Ishikawa (cell line): ENCODE results near the gene CGA.

Experiments
- CREB1 ChIP-seq: IDR thresholded peaks from 2 replicates; pipeline ENCODE4 v1.6.1; 2012; ENCODE audit warnings: low read depth
- EGR1 ChIP-seq: IDR thresholded peaks from 2 replicates; pipeline ENCODE4 v1.6.1; 2012
- EP300 ChIP-seq: IDR thresholded peaks from 2 replicates; pipeline ENCODE4 v1.6.1; 2012; ENCODE audit warnings: borderline replicate concordance
- FOXM1 ChIP-seq: IDR thresholded peaks from 2 replicates; pipeline ENCODE4 v1.6.1; 2012; ENCODE audit warnings: low read depth, borderline replicate concordance
- RAD21 ChIP-seq: IDR thresholded peaks from 2 replicates; pipeline ENCODE4 v1.6.1; 2012; ENCODE audit warnings: low read depth
- TAF1 ChIP-seq: IDR thresholded peaks from 2 replicates; pipeline ENCODE4 v1.6.1; 2012; ENCODE audit warnings: low read depth, mild to moderate bottlenecking
- TCF12 ChIP-seq: IDR thresholded peaks from 2 replicates; pipeline ENCODE4 v1.6.1; 2012; ENCODE audit warnings: low read depth
- TEAD4 ChIP-seq: IDR thresholded peaks from 2 replicates; pipeline ENCODE4 v1.6.1; 2012
- YY1 ChIP-seq: IDR thresholded peaks from 2 replicates; pipeline ENCODE4 v1.6.1; 2012; ENCODE audit warnings: low read depth
- ZBTB7A ChIP-seq: IDR thresholded peaks from 2 replicates; pipeline ENCODE4 v1.6.1; 2012; ENCODE audit warnings: low read depth
- TF ChIP-seq, protein P1 (sequence below): IDR thresholded peaks from 2 replicates; pipeline ENCODE4 v1.6.1; 2012
- TF ChIP-seq, protein P2 (sequence below): IDR thresholded peaks from 2 replicates; pipeline ENCODE4 v1.6.1; 2012

DNA sequence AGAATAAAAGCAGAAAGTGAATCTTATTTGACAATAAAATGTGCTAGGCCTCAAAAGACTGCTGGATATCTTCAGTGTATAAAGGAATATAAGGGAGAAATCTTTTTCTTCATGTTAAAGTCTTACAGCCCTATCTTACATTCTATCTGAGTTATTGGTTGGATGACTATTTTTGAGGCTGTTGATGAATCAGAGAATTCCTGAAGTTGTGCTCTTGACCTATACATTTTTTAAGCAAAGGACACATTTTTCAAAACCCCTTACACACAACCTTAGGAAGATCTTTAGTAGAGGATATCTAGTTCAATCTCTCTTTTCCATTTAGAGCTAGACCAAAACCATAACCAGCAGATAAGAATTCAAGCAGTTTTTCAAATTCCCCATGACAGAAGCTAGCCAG, 10.9 kb upstream of the CGA start:
- no peak for TF ChIP-seq EP300
- TF ChIP-seq TAF1: no peak
- TF ChIP-seq ZBTB7A: no peak
- no peak for TF ChIP-seq EGR1
- no peak for TF ChIP-seq RAD21
- TF ChIP-seq TEAD4: no peak
- TF ChIP-seq CREB1: no peak
- TF ChIP-seq FOXM1: no peak
- TF ChIP-seq, protein P1, sequence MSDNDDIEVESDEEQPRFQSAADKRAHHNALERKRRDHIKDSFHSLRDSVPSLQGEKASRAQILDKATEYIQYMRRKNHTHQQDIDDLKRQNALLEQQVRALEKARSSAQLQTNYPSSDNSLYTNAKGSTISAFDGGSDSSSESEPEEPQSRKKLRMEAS: no peak
- no peak for TF ChIP-seq YY1
- TF ChIP-seq TCF12: no peak
- TF ChIP-seq, protein P2, sequence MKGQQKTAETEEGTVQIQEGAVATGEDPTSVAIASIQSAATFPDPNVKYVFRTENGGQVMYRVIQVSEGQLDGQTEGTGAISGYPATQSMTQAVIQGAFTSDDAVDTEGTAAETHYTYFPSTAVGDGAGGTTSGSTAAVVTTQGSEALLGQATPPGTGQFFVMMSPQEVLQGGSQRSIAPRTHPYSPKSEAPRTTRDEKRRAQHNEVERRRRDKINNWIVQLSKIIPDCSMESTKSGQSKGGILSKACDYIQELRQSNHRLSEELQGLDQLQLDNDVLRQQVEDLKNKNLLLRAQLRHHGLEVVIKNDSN: no peak
